Heart left ventricle (tissue), 13 donors: Measurements from ENCODE around the gene CCDC61.

Experiments used
- CTCF ChIP-seq, 12 donors: fragments of 200-600 bp; sonication (generic) in 4 of 12; IDR thresholded peaks; one replicate each; pipeline versions ENCODE4 v1.5.0 to v1.8.0; 2018 to 2022; ENCODE audit warnings: antibody characterized with exemption in 12 of 12, mild to moderate bottlenecking in 5 of 12
- POLR2A ChIP-seq, 2 donors: fragments of 450-650 bp; IDR thresholded peaks; one replicate each; pipeline ENCODE4 v1.6.1; 2017; ENCODE audit warnings: antibody characterized with exemption in 2 of 2, mild to moderate bottlenecking in 2 of 2, moderate library complexity in 2 of 2
- donor health status: ischemic (EF 13 %, LVEDD 7.1; RV severe dilation, severe dysfunction).
- donor health status: DM: no; HTN: yes; CAD: no.
- donor health status: DM: no; HTN: no; CAD: no.
- donor health status: ischemic (EF 25% LVEDD 6.9; RV normal size, moderate dysfunction).
- donor health status: ischemic (EF 25% LVEDD 5.7; RV mildly dilated, moderate dysfunction).
- donor health status: ischemic (EF 35%, LVEDD 5.7; RV mildly dilated, moderate dysfunction).
- donor health status: nonischemic (EF 11% LVEDD 7.7; RV severe dilation, severe dysfunction).
- donor health status: DM: yes; HTN: yes; CAD: no.
- donor health status: PGD.
- donor health status: ischemic (EF 29% LVEDD 5.4; RV normal size, mild dysfunction).
- donor health status: nonischemic (EF 23%, LVEDD 6.1; RV moderate dilation, normal function).

- TF ChIP-seq CTCF (IDR thresholded peaks at IDR 0.05) (no peak), POLR2A (IDR thresholded peaks at IDR 0.05) (no peak)
Measured at GRCh38 chr19:46023311-46023779, 28.1 kb downstream of the CCDC61 start.
